ENCODE data around the gene PLEKHM3.

PLEKHM3 gene

GRCh38 chr2:207805566-207806226, 219.6 kb downstream of the PLEKHM3 start:
- TF ChIP-seq CTCF (conservative IDR thresholded peaks at IDR 0.05), result no peak
- H3K27ac ChIP-seq, result no peak overlapping the region

DNA sequence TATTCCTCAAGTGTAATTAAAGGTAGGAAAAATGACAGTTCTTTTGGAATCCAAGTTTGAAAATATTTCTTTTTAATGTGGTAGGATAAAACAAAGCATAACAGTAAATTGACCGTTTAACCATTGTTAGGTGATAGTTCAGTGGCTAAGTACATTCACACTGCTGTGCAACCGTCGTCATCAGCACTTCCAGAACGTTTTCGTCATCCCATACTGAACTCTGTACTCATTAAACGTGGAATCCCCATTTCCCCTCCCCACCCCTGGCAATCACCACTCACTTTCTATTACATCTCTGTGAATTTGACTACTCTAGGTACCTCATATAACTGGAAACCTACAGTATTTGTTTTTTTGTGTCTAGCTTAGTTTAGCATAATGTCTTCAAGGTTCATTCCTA, 222.7 kb downstream of the PLEKHM3 start:
- TF ChIP-seq CTCF (conservative IDR thresholded peaks at IDR 0.05), result no peak
- no peak overlapping the region for H3K27ac ChIP-seq

DNA sequence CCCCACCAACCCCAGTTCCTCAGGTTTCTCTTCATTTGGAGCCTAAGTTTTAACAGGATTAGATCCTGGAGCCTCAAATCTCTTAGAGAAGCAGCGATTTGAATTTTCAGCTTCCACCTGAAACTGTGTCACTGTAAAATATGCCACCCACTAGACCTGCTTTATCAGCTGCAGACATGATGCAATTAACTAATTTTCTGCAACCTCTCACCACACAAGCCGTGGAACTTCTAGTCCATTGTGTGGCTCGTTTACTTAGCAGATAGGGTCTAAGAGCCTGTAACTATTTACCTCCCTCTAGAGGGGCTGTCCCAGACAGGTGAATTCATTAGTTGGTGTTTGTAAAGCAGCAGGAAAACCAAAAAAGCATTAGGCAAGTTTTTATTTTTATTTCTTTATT, 224.1 kb downstream of the PLEKHM3 start:
- no peak overlapping the region for H3K27ac ChIP-seq
- TF ChIP-seq CTCF (conservative IDR thresholded peaks at IDR 0.05), result no peak

DNA sequence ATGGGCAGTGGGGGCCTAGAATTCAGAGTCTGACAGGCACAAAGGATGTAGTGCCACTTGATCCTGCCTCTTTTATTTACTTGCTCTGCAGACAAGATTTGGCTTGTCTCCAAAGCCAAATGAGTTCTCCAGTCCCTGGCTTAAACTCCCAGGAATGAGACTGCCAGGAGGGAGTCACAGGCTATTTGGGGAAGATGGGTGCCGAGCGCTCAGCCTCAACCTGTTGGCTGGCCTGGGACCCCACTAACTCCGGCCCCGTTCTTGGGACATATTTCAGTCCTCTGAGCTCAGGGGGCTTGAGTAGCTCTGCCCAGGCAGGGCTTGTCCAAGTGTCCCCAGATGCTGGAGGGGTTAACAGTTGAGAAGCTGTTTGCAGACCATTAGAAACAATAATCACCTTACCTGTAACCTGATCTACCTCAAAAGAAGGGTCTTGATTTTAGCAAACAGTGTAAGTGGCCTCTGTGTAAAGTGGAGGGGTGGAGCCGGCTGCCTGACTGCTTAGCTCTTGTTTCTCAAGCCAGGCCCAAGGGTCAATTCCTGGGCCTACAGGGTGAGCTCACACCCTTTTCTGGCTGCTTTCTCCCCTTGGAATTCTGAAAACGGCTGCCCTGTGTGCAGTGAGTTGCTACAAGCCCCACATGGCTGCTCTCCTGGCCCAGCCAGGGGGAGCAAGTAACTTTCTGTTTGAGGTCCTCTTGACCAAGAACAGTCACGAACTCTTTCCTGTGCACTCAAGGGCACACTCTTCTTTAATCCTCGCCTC, 228.6 kb downstream of the PLEKHM3 start:
- no peak for TF ChIP-seq CTCF (conservative IDR thresholded peaks at IDR 0.05)
- peak overlapping the region; percentile 69 for H3K27ac ChIP-seq

DNA sequence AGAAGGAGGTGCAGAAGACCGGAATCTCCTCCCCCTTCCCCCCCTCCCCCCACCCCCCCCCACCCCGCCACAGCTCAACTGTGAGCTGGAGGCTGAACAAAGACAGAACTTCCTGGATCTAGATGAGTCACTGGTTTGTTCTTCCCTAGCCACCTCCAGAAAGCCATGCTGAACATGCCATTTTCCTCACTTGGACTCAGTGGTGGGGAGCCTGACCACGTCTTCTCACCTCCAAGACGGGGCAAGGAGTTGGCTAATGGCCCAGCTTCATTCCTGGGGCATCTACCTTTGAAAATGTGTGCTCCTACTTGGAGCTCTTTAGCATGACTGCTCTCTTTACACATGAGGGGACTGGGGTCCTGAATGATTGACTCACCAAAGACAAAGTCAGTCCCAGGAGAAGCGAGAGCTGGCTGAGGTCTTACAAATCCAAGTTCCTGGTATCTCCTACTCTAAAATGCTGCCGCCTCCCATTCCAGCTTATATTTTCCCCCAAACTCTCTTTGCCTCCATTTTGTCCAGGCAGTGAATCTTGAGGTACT, 233.0 kb downstream of the PLEKHM3 start:
- H3K27ac ChIP-seq, result no peak overlapping the region
- TF ChIP-seq CTCF (conservative IDR thresholded peaks at IDR 0.05), result no peak

DNA sequence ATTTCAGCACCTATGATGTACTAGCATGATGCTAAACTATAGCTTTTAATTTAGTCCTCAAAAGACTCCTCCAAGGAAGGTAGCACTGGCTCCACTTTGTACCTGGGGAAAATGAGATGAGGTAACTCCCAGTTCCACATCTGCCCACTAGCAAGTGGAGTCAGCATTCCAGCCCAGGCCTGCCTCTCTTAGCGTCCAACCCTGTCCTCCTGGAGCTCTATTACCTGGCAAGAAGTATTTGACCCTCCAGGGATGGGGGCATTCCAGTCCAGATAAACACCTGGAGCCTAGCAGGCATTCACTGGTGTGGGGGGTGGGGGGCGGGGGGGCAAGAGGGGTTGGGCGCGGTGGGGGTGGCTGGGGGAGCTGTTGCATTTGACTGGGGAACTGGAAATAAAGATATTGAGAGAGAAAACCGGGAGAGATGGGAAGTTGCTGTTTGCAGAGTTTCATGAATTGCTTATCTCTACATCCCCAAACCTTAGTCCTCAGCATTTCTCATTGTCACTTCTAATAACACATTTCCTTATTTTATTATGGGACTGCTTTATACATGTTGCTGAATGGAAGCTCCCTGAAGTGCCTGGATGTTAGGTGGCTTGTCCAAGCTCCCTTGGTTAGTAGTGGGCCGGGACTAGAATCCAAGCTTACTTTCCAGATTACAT, 233.6 kb downstream of the PLEKHM3 start:
- TF ChIP-seq CTCF (conservative IDR thresholded peaks at IDR 0.05), result no peak
- no peak overlapping the region for H3K27ac ChIP-seq

- no peak overlapping the region for H3K27ac ChIP-seq
- no peak for TF ChIP-seq CTCF (conservative IDR thresholded peaks at IDR 0.05)
These were observed 234.4 kb downstream of the PLEKHM3 start for GRCh38 chr2:207790898-207791297.

Measured in VCaP (cell line).